K562 (cell line): Measurements from ENCODE around the gene PXK.

Experiments
- CBX2 ChIP-seq: fragments of 200-600 bp; sonication (generic); IDR thresholded peaks from one replicate; pipeline ENCODE4 v1.6.1; 2012; ENCODE audit warnings: mild to moderate bottlenecking, low read length, inconsistent platforms; ENCODE audit not compliant: insufficient read depth, poor library complexity, severe bottlenecking
- CTCF ChIP-seq, 3 experiments: IDR thresholded peaks in 2 of 3; conservative IDR thresholded peaks in 1 of 3; 2 replicates each; pipeline ENCODE4 v1.5.1; 2011 to 2012; ENCODE audit warnings: low read length in 3 of 3, mild to moderate bottlenecking in 3 of 3, control low read depth in 2 of 3, improper control_type of control experiment in 1 of 3, inconsistent platforms in 1 of 3, low read depth in 1 of 3, mixed read lengths in 1 of 3, moderate library complexity in 1 of 3; ENCODE audit not compliant: insufficient read depth in 2 of 3
- FOXP1 ChIP-seq: sonication (generic); formaldehyde crosslinking; IDR thresholded peaks from 2 replicates; pipeline ENCODE4 v1.8.0; 2022; ENCODE audit warnings: mild to moderate bottlenecking, missing genetic modification reagents
- L3MBTL2 ChIP-seq: fragments of 450-650 bp; IDR thresholded peaks from 2 replicates; pipeline ENCODE4 v1.6.1; 2016; ENCODE audit warnings: mild to moderate bottlenecking, moderate library complexity
- TBL1XR1 ChIP-seq, 2 experiments: IDR thresholded peaks; 2 replicates each; pipeline ENCODE4 v1.6.1; 2012; ENCODE audit warnings: improper control_type of control experiment in 2 of 2, low read length in 2 of 2, mild to moderate bottlenecking in 1 of 2
- ZNF431 ChIP-seq: sonication (generic); formaldehyde crosslinking; IDR thresholded peaks from 2 replicates; pipeline ENCODE4 v1.8.0; 2022; ENCODE audit warnings: mild to moderate bottlenecking, missing genetic modification reagents
- ZNF551 ChIP-seq: fragments of 250-450 bp; sonication (Bioruptor Pico); IDR thresholded peaks from 2 replicates; pipeline ENCODE4 v1.5.0; 2021; ENCODE audit warnings: mild to moderate bottlenecking, moderate library complexity
- TF ChIP-seq, protein P1 (sequence below): fragments of 250-450 bp; sonication (Bioruptor Pico); IDR thresholded peaks from 2 replicates; pipeline ENCODE4 v1.9.0; 2021; ENCODE audit warnings: mild to moderate bottlenecking

- TF ChIP-seq FOXP1 (CRISPR knock-in tag) (no peak), CBX2 (no peak), ZNF551 (CRISPR knock-in tag) (no peak), L3MBTL2 (no peak), CTCF (IDR thresholded peaks at IDR 0.05 in 2 of 3, conservative IDR thresholded peaks at IDR 0.05 in 1 of 3; ENCODE audit: insufficient read depth in 2 of 3, low read depth in 1 of 3, low read length in 3 of 3) (no peak), TBL1XR1 (IDR thresholded peaks at IDR 0.05; ENCODE audit: low read length in 2 of 2) (no peak), ZNF431 (CRISPR knock-in tag) (no peak)
- TF ChIP-seq, protein P1, sequence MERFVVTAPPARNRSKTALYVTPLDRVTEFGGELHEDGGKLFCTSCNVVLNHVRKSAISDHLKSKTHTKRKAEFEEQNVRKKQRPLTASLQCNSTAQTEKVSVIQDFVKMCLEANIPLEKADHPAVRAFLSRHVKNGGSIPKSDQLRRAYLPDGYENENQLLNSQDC (CRISPR knock-in tag) = no peak
These were observed 8.9 kb upstream of the PXK start for GRCh38 chr3:58323529-58324390.
